Superior temporal gyrus (tissue), 1 donor: ENCODE data around the gene C2orf15.
"Not testable (repeated sequence)": the region's sequence is repeated elsewhere in the genome, so short reads cannot be mapped to it uniquely, and the experiment has no call there.

Experiments used
- DNase-seq: peaks from one replicate; pipeline ENCODE4 v3.0.0-alpha.2; 2016; ENCODE audit errors: extremely low spot score

The C2orf15 gene

DNA sequence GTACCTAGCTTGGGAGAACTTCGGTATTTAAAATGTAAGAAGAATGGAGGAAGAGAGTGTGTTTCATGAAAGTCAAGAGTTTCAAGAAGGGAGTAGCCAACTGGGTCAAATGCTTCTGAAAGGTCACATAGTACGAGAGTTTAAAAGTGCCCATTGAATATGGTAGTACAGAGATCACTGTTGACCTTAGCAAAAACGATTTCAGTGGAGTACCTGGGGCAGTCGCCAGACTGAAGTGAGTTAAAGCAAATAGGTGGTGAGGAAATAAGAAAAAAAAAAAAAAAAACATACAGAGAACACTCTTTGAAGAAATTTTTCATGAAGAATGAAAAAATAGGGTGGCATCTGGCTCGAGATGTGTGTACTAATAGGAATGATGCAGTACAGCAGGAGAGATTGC, 24.7 kb downstream of the C2orf15 start:
- no peak for DNase-seq

DNA sequence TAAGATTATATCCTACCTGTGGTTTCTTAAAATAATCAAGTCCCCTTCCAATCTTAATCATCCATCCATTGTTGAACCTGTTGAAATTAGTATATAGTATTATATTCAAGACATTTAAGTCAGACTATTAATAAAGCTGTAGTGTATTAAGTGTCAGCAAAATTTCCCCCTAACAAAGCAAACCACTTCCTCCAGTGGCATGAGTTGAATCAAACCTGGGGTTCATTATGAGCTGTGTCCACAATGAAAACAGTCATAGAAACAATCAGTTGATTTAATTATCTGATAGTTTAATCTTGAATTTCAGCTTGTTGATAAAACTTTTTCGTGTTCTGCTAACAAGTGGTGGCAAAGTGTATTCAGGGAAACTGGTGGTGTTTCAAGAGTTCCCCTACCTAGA, 28.0 kb downstream of the C2orf15 start:
- no peak for DNase-seq

GRCh38 chr2:99171377-99172140, 30.1 kb downstream of the C2orf15 start:
- DNase-seq, result no peak

DNA sequence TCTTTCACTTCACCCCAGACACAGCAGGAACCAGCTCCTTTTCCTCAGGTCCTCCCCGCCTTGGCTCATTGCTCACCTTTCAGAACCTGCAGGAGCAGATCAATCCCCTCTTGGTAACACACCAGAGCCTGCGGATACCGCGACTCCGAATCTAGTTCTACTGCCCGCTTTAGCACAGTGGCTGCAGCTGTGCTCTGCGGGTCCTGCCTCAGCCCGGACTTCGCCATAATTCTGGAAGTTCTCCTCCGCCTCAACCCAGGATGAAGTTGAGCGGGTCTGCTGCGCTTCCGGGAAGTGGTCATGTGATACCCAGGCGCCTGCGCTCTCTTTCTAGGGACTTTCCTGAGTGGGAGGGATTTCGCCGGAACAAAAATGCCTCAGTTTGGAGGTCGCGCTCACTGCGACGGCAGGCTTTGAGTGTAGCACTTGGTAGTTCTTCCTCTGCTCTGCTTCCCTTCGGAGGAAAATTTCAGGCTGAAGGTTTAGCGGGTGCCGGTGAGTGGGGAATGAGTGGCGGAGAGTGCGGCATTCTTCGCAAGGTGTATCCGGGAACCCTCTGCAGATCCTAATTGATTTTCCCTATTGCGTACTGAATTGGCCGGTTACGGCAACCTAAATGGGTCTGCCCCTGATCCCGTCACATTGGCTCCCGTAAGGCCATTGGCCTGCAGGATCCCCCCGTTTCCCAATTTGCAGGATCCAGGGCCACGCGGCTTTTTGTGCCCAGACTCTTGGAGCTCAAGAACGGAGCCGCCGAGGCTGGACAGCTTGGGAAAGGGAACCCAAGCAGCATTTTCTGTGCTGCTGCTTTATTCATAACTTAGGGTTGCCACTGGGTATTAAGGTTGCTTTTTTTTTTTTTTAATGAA, 39.5 kb downstream of the C2orf15 start, which contains the start of the genes MITD1 and MRPL30:
TSS of gene MITD1 (minus strand) at position 304 of the 869 bp plus-strand sequence. CDS start at position 227, 77 bp downstream.
TSS of gene MRPL30 (plus strand) at position 430 of the 869 bp plus-strand sequence. CDS start 5,020 bp downstream, outside the sequence.
- peak; percentile 99 for DNase-seq

GRCh38 chr2:99181624-99182000, 40.1 kb downstream of the C2orf15 start:
- no peak for DNase-seq

GRCh38 chr2:99183025-99183424, 41.5 kb downstream of the C2orf15 start:
- DNase-seq, result no peak

DNA sequence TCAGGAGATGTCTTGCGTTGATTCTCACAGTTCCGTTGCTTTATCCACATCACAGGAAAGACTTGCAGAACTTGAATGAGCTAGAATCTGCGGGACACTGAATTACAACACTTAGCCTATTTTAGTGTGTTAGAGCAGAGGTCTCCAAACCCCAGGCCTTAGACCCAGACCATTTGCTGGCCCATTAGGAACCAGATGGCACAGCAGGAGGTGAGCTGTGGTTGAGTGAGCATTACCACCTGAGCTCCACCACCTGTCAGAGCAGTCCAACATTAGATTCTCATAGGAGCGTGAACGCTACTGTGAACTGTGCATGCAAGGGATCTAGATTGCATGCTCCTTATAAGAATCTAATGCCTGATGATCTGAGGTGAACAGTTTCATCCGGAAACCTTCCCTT, 43.3 kb downstream of the C2orf15 start:
- no peak for DNase-seq

GRCh38 chr2:99187011-99187410, 45.5 kb downstream of the C2orf15 start:
- DNase-seq, result no peak

- no peak for DNase-seq
Measured at GRCh38 chr2:99188357-99188756, 46.9 kb downstream of the C2orf15 start.

DNA sequence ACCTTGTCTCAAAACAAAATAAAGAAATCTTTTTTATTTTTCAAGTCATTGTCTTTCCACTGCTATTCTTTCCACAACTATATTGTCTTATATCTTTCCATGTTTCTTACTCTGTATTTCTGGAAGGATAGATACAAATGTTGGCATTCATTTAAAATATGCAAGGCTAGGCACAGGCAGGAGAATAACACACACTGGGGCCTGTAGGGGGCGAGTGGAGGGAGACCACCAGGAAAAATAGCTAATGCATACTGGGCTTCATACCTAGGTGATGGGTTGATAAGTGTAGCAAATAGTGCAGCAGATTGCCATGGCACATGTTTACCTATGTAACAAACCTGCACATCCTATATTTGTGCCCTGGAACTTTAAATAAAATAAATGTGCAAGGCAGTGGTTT, 49.0 kb downstream of the C2orf15 start:
- DNase-seq, result no peak

- DNase-seq, result not testable (repeated sequence)
Measured at GRCh38 chr2:99192364-99192763, 50.9 kb downstream of the C2orf15 start.

DNA sequence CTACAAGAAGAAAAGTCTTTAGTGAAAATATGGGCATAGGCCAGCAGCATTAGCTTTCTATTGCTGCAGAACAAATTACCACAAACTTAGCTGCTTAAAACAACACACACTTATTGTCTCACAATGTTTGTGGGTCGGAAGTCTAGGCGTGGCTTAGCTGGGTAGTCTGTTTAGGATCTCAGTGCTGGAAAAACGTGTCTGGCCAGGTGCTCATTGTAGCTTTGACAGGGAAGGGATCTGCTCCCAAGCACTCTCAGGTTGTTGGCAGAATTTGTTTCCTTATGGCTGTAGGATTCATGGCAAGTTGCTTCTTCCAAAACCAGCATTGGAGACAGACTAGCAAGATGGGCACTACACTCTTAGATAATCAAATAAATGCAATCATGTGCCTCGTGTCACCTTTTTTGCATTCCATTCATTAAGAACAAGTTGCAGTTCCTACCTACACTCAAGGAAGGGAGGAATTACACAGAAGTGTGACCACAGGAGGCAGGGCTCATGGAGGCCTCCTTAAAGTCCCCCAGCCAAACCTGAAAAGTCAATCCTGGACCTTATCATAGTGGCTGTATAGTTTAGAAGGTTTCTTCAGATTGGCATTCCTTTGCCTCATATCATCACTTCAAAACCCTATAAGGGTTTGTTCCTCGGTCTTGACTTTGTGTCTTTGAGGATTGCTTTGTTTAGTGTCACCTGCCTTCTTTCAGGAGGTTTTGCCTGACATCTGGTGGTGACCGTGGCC, 56.8 kb downstream of the C2orf15 start:
- no peak for DNase-seq

DNA sequence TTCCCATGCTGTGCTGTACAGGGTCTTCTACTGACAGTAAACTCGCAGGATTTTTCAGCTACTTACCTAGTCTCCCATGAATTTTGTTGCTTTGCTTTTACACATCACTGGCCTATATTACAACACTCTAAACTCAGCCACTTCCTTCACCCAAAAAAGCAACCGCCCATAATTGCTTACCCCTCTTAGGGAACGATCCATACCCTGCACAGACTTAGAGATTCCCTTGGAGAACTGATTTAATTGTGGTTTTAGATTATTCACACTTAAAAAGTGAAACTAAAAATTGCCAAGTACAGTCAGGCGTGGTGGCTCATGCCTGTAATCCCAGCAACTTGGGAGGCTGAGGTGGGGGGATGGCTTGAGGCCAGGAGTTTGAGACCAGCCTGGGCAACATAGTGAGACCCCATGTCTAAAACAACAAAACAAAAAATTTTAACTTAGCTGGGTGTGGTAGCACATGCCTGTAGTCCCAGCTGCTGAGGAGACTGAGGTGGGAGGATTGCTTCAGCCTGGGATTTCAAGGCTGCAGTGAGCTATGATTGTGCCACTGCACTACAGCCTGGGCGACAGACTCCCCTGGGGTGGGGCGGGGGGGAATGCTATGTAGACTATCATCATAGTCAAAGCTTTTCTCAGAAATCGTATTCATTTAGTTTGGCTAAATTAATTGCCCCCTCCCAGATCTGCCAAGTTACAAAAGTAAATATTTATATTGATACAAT, 58.7 kb downstream of the C2orf15 start:
- no peak for DNase-seq
